Measurements from ENCODE around the gene MLLT3. TPM values are rescaled to one million over a fixed set of nuclear protein-coding genes. Genes with fewer than 3 reads are reported as not detected.
A peak's percentile ranks its signal among the peaks of the same experiment; 100 is the strongest.

Gene MLLT3
- total RNA-seq, 1 donor from 2014 or later = 40.0 TPM

DNA sequence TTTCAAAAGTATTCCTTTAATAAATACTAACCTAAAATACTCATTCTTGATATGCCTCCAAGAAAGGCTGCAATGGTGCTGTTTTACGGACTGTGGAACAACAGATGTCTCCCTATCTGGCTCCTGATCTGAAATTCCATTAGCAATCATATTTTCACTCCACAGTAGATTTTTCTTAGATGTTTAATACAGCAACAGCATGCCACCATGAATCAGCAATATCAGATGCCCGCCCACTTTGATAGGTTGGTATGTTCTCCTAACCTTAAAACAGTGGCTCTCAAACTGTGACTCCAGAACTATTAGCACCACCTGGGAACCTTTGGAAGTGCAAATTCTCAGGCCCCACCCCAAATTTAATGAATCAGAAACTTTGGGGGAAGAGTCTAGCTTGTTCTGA is 110.2 kb downstream of the MLLT3 start:
- peak; percentile 55 for DNase-seq (ENCODE audit: low read depth)

DNA sequence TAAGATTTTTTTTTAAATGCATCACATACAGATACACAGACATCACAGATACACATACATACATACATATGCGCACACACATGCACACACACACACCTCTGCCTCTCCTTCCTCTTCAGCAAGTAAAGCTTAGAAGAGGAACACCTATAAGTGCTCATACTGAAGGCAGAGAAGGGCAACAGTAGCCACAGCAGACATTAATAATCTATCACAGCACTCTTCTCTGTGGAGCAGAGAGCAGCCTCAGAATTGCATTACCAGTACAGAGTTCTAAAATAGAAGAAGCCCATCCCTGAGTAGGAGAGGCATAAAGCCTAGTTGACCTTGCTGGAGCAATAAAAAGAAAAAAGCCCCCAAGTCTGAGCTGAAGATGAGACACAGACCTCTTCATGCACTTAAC is 110.6 kb downstream of the MLLT3 start:
- no peak for DNase-seq (ENCODE audit: low read depth)

DNA sequence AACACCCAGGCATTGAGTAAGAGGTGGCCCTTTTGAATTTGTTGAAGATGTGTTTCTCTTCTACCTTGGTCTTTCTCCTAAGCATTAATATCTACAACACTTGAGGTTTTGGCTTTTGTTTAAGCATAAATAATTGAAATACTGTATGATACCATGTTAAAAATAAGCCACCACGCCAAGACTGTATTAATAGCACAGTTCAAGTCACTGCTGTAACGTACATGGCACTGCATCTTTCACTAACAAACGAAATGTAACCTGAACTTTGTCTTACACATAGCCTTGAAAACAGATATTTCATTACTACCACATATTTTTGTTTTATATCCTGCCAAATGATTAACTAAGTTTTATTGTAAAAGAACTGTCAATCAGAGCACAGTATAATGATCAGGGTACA is 112.8 kb downstream of the MLLT3 start:
- no peak for DNase-seq (ENCODE audit: low read depth)

DNA sequence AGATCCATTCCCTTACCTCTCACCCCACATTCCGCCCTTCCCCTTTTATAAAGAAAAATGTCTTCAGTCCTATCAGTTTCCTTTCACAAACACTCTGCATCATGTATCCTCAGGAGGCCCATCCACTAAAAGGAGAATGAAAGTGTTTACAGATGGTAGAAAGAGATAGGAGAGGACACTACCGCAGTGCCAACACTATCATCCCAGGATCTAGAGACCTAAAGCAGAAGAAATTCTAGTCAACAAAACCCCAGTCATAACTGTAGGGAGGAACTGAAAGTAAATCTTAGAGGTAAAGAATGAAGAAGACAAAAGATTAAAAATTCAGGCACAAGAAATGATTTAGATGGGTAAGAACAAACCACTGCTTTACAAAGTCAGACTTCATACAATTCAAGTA is 114.1 kb downstream of the MLLT3 start:
- no peak for DNase-seq (ENCODE audit: low read depth)

DNA sequence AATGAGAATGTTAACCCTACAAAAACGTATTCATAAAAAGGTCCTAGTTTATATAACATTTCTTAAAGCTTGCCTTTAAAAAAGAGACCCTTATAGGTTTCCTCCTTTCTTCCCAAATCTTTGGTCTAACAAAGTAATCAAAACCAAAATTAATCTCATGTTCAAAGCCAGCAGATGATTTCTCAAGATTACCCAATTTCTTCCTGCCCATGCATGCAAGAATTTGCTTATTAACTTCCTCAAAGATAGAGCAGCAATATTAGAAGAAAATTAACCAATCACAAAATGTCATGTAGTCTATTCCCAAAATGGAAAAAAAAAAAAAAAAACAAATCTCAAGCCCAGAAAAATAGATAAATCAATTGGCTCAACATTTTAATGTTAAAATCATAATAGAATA is 114.9 kb downstream of the MLLT3 start:
- DNase-seq (ENCODE audit: low read depth) = no peak

DNA sequence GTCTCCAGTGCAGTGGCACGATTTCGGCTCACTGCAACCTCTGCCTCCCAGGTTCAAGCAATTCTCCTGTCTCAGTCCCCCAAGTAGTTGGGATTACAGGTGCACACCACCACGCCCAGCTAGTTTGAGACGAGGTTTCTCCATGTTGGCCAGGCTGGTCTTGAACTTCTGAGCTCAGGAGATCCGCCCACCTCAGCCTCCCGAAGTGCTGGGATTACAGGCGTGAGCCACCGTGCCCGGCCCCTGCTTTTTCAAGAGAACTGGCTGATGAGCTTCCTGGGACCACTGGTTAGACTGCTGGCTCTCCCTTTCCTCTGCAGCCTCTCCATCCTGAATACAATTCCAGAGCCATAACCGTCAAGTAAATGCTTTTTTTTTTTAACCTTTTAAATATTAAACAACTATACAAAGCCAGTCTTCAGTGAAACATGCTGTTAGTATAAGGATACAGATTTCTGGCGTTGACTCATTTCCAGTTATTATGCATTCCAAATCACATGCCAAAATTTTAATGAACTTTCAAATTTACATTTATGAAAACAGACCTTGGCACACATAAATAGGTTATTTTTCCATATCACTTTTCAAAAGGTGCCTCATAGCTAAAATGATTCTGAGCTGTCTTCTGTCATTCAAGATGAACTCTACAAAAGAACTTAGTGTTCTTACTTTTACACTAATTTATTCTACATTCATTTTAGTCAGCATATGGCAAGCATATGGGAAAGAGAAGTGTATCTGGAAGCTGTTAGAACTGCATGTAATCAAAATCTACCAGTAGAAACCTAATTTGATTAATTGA is 116.0 kb downstream of the MLLT3 start:
- DNase-seq (ENCODE audit: low read depth) = no peak

DNA sequence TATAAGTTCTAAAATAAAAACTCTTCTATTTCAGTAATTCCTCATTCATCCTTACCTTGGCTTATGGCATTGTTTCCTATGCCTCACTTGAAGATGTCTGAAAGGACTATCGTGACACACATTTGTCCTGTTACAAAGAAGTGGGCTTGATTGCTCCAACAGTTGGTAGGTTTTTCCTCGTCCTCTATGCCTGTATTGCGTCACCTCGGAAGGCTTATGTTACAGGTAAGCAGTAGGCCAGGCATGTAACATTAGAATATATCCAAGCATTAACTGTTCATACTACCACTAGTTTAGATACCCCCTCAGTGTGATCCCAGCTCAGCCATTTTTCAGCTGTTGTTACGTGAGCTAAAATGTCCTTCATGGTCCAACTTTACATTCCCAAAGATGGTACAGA is 116.7 kb downstream of the MLLT3 start:
- no peak for DNase-seq (ENCODE audit: low read depth)

DNA sequence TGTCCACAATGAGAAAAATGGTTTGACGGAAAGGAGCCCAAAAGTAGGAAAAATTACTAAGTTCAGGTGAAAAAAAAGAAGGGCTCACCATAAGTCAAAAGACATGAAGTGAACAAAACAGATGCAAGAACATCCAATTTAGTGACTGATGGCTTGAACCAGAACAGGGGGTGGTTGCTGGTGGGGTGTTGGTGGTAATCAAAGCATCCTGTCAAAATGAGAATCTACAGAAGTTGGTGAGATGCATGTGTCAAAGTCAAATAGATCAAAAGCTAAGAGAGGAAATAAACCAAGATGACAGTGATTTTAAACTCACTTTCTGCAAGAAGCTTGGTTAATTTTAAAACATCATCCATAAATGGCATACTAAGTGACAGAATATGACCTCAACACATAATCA is 117.4 kb downstream of the MLLT3 start:
- DNase-seq (ENCODE audit: low read depth) = no peak

DNA sequence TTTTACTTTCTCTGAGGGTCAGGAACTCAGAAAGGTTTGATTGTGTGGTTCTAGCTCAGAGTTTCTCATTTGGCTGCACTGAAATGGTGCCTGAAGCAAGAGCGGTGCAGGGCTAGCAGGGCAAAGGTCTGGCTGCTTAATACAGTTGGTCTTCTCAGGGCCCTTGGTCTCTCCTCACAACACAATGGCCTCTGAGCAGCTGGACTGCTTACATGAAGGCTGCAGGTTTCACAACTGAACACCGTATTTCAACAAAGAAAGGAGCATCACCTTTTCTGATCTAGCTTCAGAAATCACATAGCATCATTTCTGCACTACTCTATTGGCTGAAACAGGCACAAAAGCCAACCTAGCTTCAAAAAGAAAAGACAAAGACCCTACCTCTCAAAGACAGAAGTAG is 122.2 kb downstream of the MLLT3 start:
- no peak for DNase-seq (ENCODE audit: low read depth)

DNA sequence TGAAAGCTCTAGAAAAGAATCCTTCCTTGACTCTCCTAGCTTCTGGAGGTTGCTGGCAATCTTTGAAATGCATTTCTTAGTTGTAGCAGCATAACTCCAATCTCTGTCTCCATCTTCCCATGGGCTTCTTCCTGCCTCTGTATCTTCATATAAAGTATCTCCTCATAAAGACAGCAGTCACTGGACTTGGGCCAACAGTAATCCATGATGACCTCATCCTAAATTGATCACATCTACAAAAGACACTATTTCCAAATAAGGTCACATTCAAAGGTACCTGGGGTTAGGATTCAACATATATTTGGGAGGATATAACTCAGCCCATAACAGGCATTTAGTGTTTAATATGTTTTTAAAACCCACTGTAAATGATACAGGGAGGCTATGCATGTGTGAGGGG is 123.3 kb downstream of the MLLT3 start:
- DNase-seq (ENCODE audit: low read depth) = no peak

DNA sequence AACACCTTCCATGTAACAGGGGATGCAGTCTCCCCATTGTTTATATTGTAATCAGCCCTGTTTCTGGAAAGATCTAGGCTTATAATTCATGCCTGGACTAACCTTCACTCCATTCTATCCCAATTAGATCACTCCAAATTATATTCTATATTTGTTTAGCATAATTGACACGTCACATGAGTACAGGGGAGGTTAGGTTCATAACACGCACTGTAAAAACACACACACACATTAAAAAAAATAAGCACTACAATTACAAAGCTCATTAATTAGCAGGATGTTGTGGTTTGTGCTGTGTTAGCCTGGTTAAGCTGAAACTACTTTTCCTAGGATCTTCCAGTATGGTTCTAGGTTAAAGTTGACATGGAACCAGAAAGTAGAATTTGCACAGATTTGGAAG is 126.0 kb downstream of the MLLT3 start:
- DNase-seq (ENCODE audit: low read depth) = peak; percentile 42

DNA sequence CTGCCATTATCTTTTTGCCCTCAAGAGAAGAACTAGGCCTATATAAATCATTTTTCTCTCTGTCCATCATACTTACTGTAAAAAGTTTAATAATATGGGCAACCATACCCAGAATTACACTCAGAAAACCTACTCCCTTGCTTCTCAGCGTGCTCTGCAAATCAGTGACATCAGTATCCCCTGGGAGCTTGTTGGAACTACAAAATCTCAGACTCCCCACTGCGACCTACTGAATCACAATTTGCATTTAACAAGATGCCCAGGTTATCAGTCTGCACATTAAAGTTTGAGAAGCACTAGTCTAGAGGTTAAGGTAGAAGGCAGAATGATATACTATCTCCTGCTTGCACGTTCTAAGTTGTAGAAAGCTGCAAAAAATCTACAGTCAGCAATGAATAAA is 127.2 kb downstream of the MLLT3 start:
- DNase-seq (ENCODE audit: low read depth) = no peak

DNA sequence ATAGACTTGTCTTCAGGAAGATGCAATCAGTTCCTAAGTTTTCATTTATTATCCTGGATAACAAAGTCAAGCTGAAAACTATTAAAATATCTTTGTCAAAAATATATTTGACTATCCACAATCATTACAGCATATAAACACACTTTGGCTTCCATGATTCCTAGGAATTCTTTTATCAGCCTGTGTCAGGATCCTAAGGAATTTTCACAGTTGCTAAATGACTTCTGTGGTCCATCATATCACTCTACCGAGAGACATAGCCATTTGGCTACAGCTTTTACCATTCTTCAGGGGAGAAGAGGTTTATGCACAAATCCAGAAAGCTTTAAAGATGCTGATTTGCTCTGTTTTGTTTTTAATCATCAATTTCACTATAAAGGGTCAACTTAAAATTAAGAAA is 128.3 kb downstream of the MLLT3 start:
- DNase-seq (ENCODE audit: low read depth) = no peak

DNA sequence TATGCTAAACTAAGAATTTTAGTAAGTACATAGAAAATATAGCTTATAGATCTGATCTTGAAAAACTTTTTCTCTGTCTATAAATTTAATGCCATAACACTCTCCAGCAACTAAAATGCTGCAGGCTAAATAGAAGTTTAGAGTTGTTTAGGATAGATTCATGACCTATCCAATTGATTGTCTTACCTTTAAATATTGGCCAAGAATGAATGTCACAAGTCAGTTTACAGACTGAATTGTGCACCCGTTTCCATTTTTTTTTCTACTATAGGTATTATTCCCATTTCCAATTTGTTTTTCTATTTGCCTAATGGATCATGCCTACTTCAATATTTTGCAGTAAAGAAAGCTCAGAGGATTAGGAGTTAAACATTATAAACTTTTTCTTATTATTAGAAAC is 129.5 kb downstream of the MLLT3 start:
- DNase-seq (ENCODE audit: low read depth) = no peak

DNA sequence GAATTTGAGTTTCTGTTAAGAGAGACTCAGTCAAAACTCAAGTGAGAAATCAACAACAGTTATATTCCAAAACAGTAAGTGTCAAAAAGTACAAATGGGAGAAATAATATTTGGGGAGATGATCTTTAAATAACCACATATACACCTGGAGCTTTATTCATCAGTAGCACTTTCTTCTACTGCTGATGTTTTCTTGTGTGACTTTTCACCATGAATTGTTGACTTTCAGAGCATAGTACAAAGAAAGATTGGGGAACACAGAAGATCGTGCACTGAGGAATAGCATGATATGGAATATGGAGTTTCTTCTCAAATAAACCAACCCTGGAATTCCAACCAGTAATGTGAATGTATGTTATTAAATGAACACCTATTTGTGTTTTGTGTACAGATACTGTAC is 130.7 kb downstream of the MLLT3 start:
- no peak for DNase-seq (ENCODE audit: low read depth)

DNA sequence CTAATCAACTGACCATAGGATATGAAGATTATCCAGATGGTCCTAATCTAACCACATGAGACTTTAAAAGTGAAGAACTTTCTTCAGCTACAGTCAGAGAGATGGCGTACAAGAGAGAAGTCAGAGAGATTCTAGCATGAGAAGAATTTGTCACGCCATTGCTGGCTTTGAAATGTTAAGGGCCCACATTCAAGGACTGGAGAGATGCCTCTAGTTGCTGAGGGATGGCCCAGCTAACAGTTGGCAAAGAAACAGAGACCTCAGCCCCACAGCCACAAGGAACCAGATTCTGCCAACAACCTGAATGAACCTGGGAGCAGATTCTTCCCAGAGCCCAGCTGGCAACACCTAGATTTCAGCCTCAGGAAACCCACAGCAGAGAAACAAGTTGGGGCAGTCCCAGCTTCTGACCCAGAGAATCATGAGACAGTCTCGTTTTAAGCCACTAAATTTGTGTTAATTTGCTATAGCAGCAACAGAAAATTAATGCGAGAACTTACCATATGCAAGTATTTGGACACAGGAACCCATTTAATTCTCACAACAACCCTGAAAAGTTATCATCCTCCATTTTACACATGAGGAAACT is 132.0 kb downstream of the MLLT3 start:
- no peak for DNase-seq (ENCODE audit: low read depth)

DNA sequence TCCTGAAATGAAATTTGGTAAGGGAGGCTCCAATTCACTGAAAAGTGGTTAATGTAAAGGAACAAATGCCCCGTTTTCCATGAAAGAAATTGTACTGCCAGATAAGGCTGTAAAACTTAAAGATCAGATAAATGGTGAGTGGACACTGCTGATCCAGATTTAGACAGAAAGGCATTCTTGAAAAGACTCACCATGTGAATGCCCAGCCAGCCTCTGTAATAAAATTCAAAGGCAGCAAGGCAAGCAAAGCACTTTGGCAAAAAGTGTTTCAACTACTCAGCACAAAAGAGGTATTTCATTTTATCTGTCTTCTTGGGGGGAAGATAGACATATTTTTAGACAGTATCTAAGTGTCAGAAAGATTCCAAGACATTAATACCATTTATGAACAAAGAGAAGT is 133.6 kb downstream of the MLLT3 start:
- no peak for DNase-seq (ENCODE audit: low read depth)

DNA sequence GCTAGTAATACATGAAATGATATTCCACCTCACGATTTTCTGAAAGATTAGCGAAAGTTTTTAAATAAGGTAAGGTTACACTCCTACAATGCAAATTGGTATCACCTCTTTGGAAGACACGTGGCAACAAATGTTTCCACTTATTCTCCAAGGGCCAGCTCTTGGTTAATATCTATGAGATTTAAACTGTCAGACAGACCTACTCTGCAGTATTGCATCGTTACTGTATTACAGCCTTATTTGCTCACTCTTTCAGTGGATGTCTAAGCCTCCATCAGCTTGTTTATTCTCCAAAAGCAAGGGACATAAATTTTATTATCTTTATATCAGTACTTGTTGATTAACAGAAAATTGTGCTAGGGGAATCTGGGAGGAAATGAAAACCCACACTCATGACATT is 135.7 kb downstream of the MLLT3 start:
- no peak for DNase-seq (ENCODE audit: low read depth)

DNA sequence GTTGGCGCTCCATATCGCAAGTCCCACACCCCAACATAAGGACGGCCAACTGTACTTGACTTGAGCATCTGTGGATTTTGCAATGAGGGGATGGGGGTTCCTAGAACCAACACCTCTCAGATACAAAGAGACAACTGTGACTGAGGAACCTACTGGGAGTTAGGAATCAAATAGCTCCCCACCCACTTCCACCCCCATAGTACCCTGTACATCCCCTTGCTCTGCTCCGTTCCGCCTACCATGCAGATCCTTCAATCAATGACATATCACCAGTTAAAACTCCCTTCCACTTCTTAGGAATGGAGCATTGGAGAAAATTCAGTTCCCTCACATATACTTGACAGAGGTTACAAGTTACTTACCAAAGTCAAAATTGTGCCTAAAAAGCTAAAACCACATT is 140.9 kb downstream of the MLLT3 start:
- no peak for DNase-seq (ENCODE audit: low read depth)

DNA sequence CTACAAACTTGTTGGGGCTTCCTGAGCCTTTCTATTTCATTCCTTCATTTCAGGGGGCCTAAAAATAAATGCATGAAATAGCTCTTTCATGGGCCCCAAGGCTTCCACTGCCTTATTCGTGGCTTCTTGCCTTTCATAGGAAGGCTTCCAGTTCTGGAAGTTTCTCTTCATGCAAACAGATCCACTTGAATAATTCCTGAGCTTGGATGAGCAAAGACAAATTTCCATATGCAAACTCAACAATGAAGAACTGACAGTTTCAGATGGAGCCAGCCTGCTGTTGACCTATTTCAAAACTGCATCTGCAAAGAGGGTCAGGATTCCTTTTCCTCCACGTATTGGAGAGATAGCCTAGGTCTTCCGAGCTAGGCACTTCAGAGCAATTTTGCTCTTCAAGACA is 142.1 kb downstream of the MLLT3 start:
- DNase-seq (ENCODE audit: low read depth) = no peak

DNA sequence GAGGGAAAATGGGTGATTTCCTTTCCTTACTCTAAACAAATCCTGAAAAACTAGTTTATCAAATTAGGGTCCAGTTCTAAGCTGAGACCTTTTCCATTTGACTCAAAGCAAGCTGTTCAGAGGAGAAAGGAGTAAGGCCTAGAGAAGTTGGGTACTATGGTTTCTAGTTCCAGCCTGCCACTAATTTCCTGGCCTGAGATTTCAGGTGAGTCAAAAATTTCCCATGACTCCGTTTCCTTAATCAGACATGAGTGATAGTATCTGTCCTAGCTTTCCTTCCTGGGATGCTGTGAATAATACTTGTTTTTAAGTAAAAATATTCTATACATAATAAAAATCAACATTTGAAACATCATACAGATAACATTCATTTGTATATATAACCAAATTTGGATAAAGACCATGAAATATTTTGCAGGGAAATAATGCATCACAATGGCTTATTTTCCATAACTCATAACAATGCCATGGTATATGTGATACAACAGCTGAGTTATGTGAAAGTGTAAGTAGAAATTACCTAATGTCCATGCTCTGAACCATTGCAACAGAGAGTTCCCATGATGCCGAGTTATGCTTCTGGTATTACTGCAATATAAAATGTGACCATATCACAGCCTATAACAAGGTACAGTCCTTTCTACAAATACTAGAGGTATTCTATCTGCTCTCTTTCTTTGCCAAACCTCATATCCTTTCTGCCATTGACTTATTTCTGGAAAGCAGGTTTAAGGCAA is 142.7 kb downstream of the MLLT3 start:
- DNase-seq (ENCODE audit: low read depth) = no peak

DNA sequence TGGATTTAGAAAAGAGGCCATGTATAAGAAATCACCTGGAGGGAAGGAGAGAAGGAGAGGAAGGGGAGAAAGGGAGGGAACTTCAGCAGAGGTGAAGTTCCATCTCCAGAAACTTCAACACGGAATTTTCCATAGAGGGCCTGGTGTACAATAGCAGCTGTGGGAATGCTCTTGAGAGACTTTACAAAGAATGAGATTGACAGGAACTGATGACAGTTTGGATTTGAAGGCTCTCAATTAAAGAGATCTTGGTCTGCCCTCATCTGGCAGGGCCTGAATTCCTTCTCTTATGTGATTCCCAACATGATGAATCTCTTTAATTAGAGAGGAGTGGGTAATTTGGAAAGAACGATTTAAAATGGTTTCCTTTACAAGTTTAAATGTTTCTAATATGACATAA is 143.5 kb downstream of the MLLT3 start:
- DNase-seq (ENCODE audit: low read depth) = no peak

DNA sequence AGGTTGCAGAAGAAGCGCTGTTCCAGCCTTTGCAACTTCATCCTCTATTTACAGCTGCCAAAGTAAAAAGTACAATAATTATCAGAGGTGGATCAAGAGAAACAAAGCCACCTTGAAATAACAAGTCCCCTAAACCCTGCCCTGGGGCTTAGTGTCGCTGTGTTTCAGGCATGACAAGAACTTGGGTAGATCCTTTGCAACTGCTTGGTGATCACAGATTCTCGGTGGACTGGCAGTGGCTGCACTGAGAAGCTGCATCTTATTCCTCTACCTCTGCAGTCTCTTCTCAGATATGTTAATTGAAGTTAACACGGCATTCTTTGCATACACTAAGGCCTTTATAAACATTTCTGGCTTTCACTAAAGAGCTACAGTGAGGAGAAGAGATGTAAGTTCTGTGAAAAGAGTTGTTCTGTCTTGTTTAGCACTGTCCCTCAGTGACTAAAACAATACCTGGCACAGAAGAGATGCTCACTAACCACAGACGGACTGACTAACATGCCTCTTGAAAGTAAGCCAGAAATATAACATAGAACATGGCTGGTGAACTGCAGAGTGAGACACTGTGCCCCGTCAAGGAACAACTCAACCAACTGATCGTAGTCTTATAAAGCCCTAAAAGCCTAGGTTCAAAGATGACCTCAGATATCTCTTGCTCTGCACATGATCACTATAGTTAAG is 144.2 kb downstream of the MLLT3 start:
- peak; percentile 39 for DNase-seq (ENCODE audit: low read depth)
